H1 (cell line): ENCODE data around the gene SLC7A6OS. TPM values are rescaled to one million over a fixed set of nuclear protein-coding genes. Genes with fewer than 3 reads are reported as not detected.

Experiments used
- CTCF ChIA-PET: fragments of 300-600 bp; sonication (Branson Sonifier 250); formaldehyde crosslinking; loops from one replicate; lab custom pipeline; 2021; ENCODE audit not compliant: partially characterized antibody; lab: Charles Lee
- POLR2A ChIA-PET: fragments of 300-600 bp; sonication (Branson Sonifier 250); formaldehyde crosslinking; loops from one replicate; lab custom pipeline; 2021; ENCODE audit warnings: inconsistent platforms; ENCODE audit not compliant: partially characterized antibody; lab: Charles Lee
- DNase-seq, 2 experiments: peaks; one replicate each; pipeline versions ENCODE4 v3.0.0 to v3.0.0-alpha.2; 2010 to 2022; ENCODE audit warnings: low spot score in 2 of 2, low read depth in 1 of 2, mixed read lengths in 1 of 2
- FAIRE-seq: peaks from 2 replicates; lab custom pipeline; 2011; peaks lifted over from hg19 to GRCh38; lab: Jason Lieb, UNC
- H2AFZ ChIP-seq: 2 replicates; pipeline ENCODE4 v1.8.1; 2012; ENCODE audit warnings: low read length, inconsistent platforms
- H2AK5ac ChIP-seq: 2 replicates; pipeline ENCODE4 v1.6.1; 2013; ENCODE audit warnings: low read depth, low read length
- H2BK120ac ChIP-seq: replicated peaks from 2 replicates; pipeline ENCODE3; 2013; ENCODE audit warnings: low read depth, low read length, inconsistent platforms
- H2BK12ac ChIP-seq: 2 replicates; pipeline ENCODE4 v1.6.1; 2013; ENCODE audit warnings: low read depth, low read length
- H2BK15ac ChIP-seq: 2 replicates; pipeline ENCODE4 v1.6.1; 2013; ENCODE audit warnings: low read length
- H2BK20ac ChIP-seq: 2 replicates; pipeline ENCODE4 v1.6.1; 2013; ENCODE audit warnings: low read length
- H2BK5ac ChIP-seq: 2 replicates; pipeline ENCODE4 v1.6.1; 2013; ENCODE audit warnings: low read depth, low read length
- H3K14ac ChIP-seq: 2 replicates; pipeline ENCODE4 v1.6.1; 2013; ENCODE audit warnings: inconsistent platforms; ENCODE audit not compliant: insufficient read length
- H3K18ac ChIP-seq: 2 replicates; pipeline ENCODE4 v1.6.1; 2013; ENCODE audit warnings: low read length; ENCODE audit errors: extremely low read depth
- H3K23ac ChIP-seq: 2 replicates; pipeline ENCODE4 v1.6.1; 2013; ENCODE audit warnings: inconsistent platforms; ENCODE audit not compliant: insufficient read length
- H3K23me2 ChIP-seq: 2 replicates; pipeline ENCODE4 v1.6.1; 2013; ENCODE audit warnings: low read depth, low read length
- H3K27ac ChIP-seq: 2 replicates; pipeline ENCODE4 v1.6.1; 2011; ENCODE audit warnings: low read depth, low read length, inconsistent platforms
- H3K27me3 ChIP-seq, 4 experiments: replicated peaks in 1 of 4; 1 replicate in 1 of 4; 2 replicates in 3 of 4; pipeline versions ENCODE4 v1.6.1 to v1.8.1; 2011 to 2013; ENCODE audit warnings: low read length in 3 of 4, mild to moderate bottlenecking in 3 of 4, inconsistent platforms in 2 of 4, mixed read lengths in 2 of 4, moderate library complexity in 1 of 4; ENCODE audit not compliant: control insufficient read depth in 3 of 4, insufficient read depth in 3 of 4; ENCODE audit errors: extremely low read depth in 1 of 4
- H3K36me3 ChIP-seq, 4 experiments: 2 replicates each; pipeline versions ENCODE4 v1.6.1 to v1.8.1; 2011 to 2013; ENCODE audit warnings: mild to moderate bottlenecking in 4 of 4, low read length in 3 of 4, moderate library complexity in 2 of 4, control low read depth in 1 of 4, inconsistent platforms in 1 of 4; ENCODE audit not compliant: insufficient read depth in 4 of 4, control insufficient read depth in 2 of 4
- H3K4ac ChIP-seq: replicated peaks from 2 replicates; pipeline ENCODE3; 2013; ENCODE audit warnings: low read length, low read depth, mixed read lengths, inconsistent platforms; ENCODE audit not compliant: insufficient read length
- H3K4me1 ChIP-seq, 4 experiments: replicated peaks in 1 of 4; 1 replicate in 1 of 4; 2 replicates in 3 of 4; pipeline versions ENCODE4 v1.6.1 to v1.8.1; 2011 to 2013; ENCODE audit warnings: low read length in 3 of 4, inconsistent platforms in 2 of 4, mixed read lengths in 1 of 4; ENCODE audit not compliant: insufficient read depth in 4 of 4, control insufficient read depth in 3 of 4
- H3K4me2 ChIP-seq, 2 experiments: 2 replicates each; pipeline versions ENCODE4 v1.6.1 to v1.8.1; 2011 to 2013; ENCODE audit warnings: low read depth in 2 of 2, low read length in 2 of 2, control low read depth in 1 of 2, inconsistent platforms in 1 of 2, mild to moderate bottlenecking in 1 of 2; ENCODE audit not compliant: insufficient read depth in 1 of 2
- H3K4me3 ChIP-seq, 4 experiments: fragments of 200-600, 300-600 bp in 1 of 4; sonication (generic), shearing (Covaris generic), sonication (Bioruptor Twin) in 1 of 4; 2 replicates each; pipeline versions ENCODE4 v1.5.1 to v1.8.1; 2011 to 2016; ENCODE audit warnings: low read length in 4 of 4, low read depth in 3 of 4, control low read depth in 2 of 4, inconsistent platforms in 2 of 4, mild to moderate bottlenecking in 2 of 4, mixed read lengths in 1 of 4, moderate library complexity in 1 of 4; ENCODE audit not compliant: insufficient read depth in 2 of 4; ENCODE audit errors: extremely low read depth in 1 of 4
- H3K56ac ChIP-seq: replicated peaks from 2 replicates; pipeline ENCODE3; 2013; ENCODE audit warnings: low read depth, mild to moderate bottlenecking, mixed read lengths, low read length, inconsistent platforms; ENCODE audit not compliant: insufficient read length
- H3K79me1 ChIP-seq: 2 replicates; pipeline ENCODE4 v1.6.1; 2013; ENCODE audit warnings: low read depth, low read length, control low read depth
- H3K79me2 ChIP-seq, 2 experiments: 2 replicates each; pipeline versions ENCODE4 v1.6.1 to v1.8.1; 2012 to 2013; ENCODE audit warnings: low read length in 2 of 2, mild to moderate bottlenecking in 2 of 2, inconsistent platforms in 1 of 2; ENCODE audit not compliant: insufficient read depth in 2 of 2, control insufficient read depth in 1 of 2
- H3K9ac ChIP-seq, 4 experiments: replicated peaks in 1 of 4; 1 replicate in 1 of 4; 2 replicates in 3 of 4; pipeline versions ENCODE4 v1.6.1 to v1.8.1; 2011 to 2013; ENCODE audit warnings: low read depth in 3 of 4, low read length in 3 of 4, control low read depth in 2 of 4, mild to moderate bottlenecking in 2 of 4, moderate library complexity in 2 of 4, inconsistent platforms in 1 of 4; ENCODE audit errors: extremely low read depth in 1 of 4
- H3K9me3 ChIP-seq, 2 experiments: 2 replicates each; pipeline versions ENCODE4 v1.6.1 to v1.8.1; 2012 to 2013; ENCODE audit warnings: mild to moderate bottlenecking in 2 of 2, moderate library complexity in 2 of 2, control low read depth in 1 of 2, inconsistent platforms in 1 of 2, low read depth in 1 of 2, low read length in 1 of 2, mixed read lengths in 1 of 2; ENCODE audit not compliant: insufficient read depth in 2 of 2
- H4K20me1 ChIP-seq, 2 experiments: replicated peaks in 1 of 2; 2 replicates each; pipeline versions ENCODE3 to v1.8.1; 2011 to 2013; ENCODE audit warnings: inconsistent platforms in 2 of 2, low read length in 2 of 2, mild to moderate bottlenecking in 1 of 2; ENCODE audit not compliant: insufficient read depth in 2 of 2, control insufficient read depth in 1 of 2
- H4K5ac ChIP-seq: 2 replicates; pipeline ENCODE4 v1.6.1; 2013; ENCODE audit warnings: low read length, low read depth, mixed read lengths, inconsistent platforms; ENCODE audit not compliant: insufficient read length
- H4K8ac ChIP-seq: 2 replicates; pipeline ENCODE4 v1.8.0; 2013; ENCODE audit warnings: mild to moderate bottlenecking, moderate library complexity, low read length, inconsistent platforms; ENCODE audit not compliant: insufficient read depth; ENCODE audit errors: extremely low read depth
- H4K91ac ChIP-seq: replicated peaks from 2 replicates; pipeline ENCODE3; 2013; ENCODE audit warnings: low read length, mixed read lengths, inconsistent platforms; ENCODE audit not compliant: insufficient read length
- BACH1 ChIP-seq: IDR thresholded peaks from 2 replicates; pipeline ENCODE4 v1.6.1; 2012; ENCODE audit warnings: low read length, improper control_type of control experiment
- EGR1 ChIP-seq: IDR thresholded peaks from 2 replicates; pipeline ENCODE4 v1.6.1; 2011; ENCODE audit warnings: low read depth, low read length, borderline replicate concordance
- EP300 ChIP-seq, 2 experiments: IDR thresholded peaks; 1 replicate in 1 of 2; 2 replicates in 1 of 2; pipeline ENCODE4 v1.6.1; 2011 to 2012; ENCODE audit warnings: low read depth in 2 of 2, low read length in 2 of 2, mild to moderate bottlenecking in 2 of 2, borderline replicate concordance in 1 of 2, inconsistent platforms in 1 of 2, moderate library complexity in 1 of 2
- EZH2 ChIP-seq: fragments of 200-600 bp; sonication (generic); IDR thresholded peaks from 2 replicates; pipeline ENCODE4 v1.7.1; 2012; ENCODE audit warnings: low read depth, mild to moderate bottlenecking, moderate library complexity, low read length, inconsistent platforms; ENCODE audit not compliant: severe bottlenecking
- NRF1 ChIP-seq: IDR thresholded peaks from 2 replicates; pipeline ENCODE4 v1.6.1; 2011; ENCODE audit warnings: mild to moderate bottlenecking, low read depth, low read length, improper control_type of control experiment
- SIN3A ChIP-seq, 2 experiments: IDR thresholded peaks in 1 of 2; conservative IDR thresholded peaks in 1 of 2; 2 replicates each; pipeline ENCODE4 v1.6.1; 2011 to 2012; ENCODE audit warnings: low read length in 2 of 2, improper control_type of control experiment in 1 of 2, low read depth in 1 of 2, mild to moderate bottlenecking in 1 of 2
- SIX5 ChIP-seq: IDR thresholded peaks from 2 replicates; pipeline ENCODE4 v1.6.1; 2011; ENCODE audit warnings: mild to moderate bottlenecking, low read depth, low read length
- SP2 ChIP-seq: IDR thresholded peaks from 2 replicates; pipeline ENCODE4 v1.6.1; 2012; ENCODE audit warnings: mild to moderate bottlenecking, low read length, inconsistent platforms
- TAF7 ChIP-seq: optimal IDR thresholded peaks from 2 replicates; pipeline ENCODE3; 2011; ENCODE audit warnings: low read depth, mild to moderate bottlenecking, inconsistent platforms, low read length, moderate library complexity, borderline replicate concordance
- TCF12 ChIP-seq: IDR thresholded peaks from 2 replicates; pipeline ENCODE4 v1.6.1; 2011; ENCODE audit warnings: low read depth, mild to moderate bottlenecking, low read length
- WGBS, 2 experiments: shearing (Covaris generic) in 1 of 2; methylation state at CpG; one replicate each; pipeline versions ENCODE4 v1.1.6 to v1.1.7; 2013 to 2015; ENCODE audit warnings: low lambda C conversion rate in 2 of 2, mixed read lengths in 2 of 2, inconsistent platforms in 1 of 2, low coverage in 1 of 2, missing lambda C conversion rate in 1 of 2; ENCODE audit not compliant: insufficient replicate concordance in 2 of 2, insufficient coverage in 1 of 2, insufficient read length in 1 of 2; ENCODE audit errors: extremely low coverage in 1 of 2, missing lambda C conversion rate in 1 of 2; 5-methylcytosine and 5-hydroxymethylcytosine counted together
- polyA plus RNA-seq, 7 experiments: library from polyadenylated mRNA; depleted of rRNA in 3 of 7; stranded (reverse) in 5 of 7; unstranded in 2 of 7; fragments of >200 nt in 5 of 7; fragments of 200-250 nt in 2 of 7; gene quantifications; 1 replicate in 5 of 7; 2 replicates in 1 of 7; 4 replicates in 1 of 7; pipeline versions ENCODE4 v1.2.1 to v1.2.3, GENCODE V29; 2011 to 2013; ENCODE audit warnings: missing spikeins in 2 of 7, mixed read lengths in 2 of 7
- total RNA-seq: library from RNA; stranded (reverse); fragmentation: NEBNext Ultra II Directional; extraction: Animal tissue kit (Norgen Biotek cat#: 25700); gene quantifications from 2 replicates; pipeline ENCODE4 v1.2.1, GENCODE V29; 2021
- TF ChIP-seq, protein P1 (sequence below): IDR thresholded peaks from 2 replicates; pipeline ENCODE4 v1.6.1; 2011; ENCODE audit warnings: low read length, improper control_type of control experiment

SLC7A6OS gene
- total and polyA plus RNA-seq, 2 of the 8 experiments (the other 6 are each of a cell fraction or from before 2014, with no cell fraction given), result 7.3 to 21.3 TPM

DNA sequence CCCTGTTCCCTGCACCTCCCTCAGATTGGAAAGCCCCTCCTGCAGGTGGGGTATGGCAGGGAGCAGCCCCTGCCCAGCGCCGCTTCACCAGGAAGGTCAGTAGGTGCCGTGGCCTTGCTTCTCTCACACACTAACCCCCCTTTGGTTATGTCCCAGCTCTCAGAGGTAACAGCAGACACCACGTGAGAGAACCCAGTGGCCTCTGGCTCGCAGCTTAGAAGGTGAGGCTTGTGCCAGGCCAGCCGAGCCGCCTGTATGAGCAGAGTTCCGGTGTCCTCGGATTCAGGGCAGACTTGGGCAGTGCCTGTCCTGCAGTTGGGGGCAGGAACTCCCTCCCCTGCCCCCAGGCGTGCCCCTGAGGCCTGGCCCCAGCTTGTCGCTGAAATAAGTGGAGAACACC is 47.2 kb upstream of the SLC7A6OS start:
- Histone ChIP-seq H3K27ac (no peak overlapping the region), H3K36me3 (peaks cover 6 to 30% (median 17%) of the 10 kb centered on the region in 4 experiments; a peak in 6 of 8 replicates), H2BK20ac (no peak overlapping the region), H4K91ac (no peak overlapping the region), H2AFZ (no peak overlapping the region), H2BK12ac (no peak overlapping the region), H3K4me3 (no peak overlapping the region), H3K79me2 (no peaks in the 10 kb centered on the region), H3K4me1 (no peaks in the 10 kb centered on the region), H2BK120ac (no peak overlapping the region), H4K8ac (no peak overlapping the region), H3K23ac (no peak overlapping the region), H3K4ac (no peak overlapping the region), H2BK5ac (no peak overlapping the region), H2AK5ac (no peak overlapping the region), H3K14ac (no peak overlapping the region), H3K18ac (no peak overlapping the region), H4K5ac (no peak overlapping the region), H3K9me3 (no peaks in the 10 kb centered on the region), H3K79me1 (no peaks in the 10 kb centered on the region), H3K23me2 (no peaks in the 10 kb centered on the region), H3K27me3 (no peaks in the 10 kb centered on the region), H3K56ac (no peak overlapping the region), H3K9ac (no peak overlapping the region), H3K4me2 (no peak overlapping the region), H4K20me1 (peaks cover 0 to 5% of the 10 kb centered on the region in 2 experiments), H2BK15ac (no peak overlapping the region)
- ChIA-PET POLR2A (interaction anchor here (0.6 to 1.4 kb wide), 3 partner anchors 20 to 128 kb away, joined by 3 to 4 read pairs (median 4); partner anchors contain the start of genes PRMT7 and SLC7A6OS), CTCF (interaction anchor here (1.0 to 6.2 kb wide), 4 partner anchors 8 to 129 kb away, joined by 3 to 95 read pairs (median 18); partner anchors contain the start of gene SLC7A6)
- no peak for DNase-seq
- 89% methylated on average over 11 of the region's 11 CpGs; no CpG with 5 or more reads in 1 of the 2 experiments for WGBS, 2 experiments
- TF ChIP-seq NRF1, result no peak
- no peak for TF ChIP-seq EZH2
- no peak for TF ChIP-seq SIN3A (conservative IDR thresholded peaks at IDR 0.05 in 1 of 2, IDR thresholded peaks at IDR 0.05 in 1 of 2; ENCODE audit: low read depth in 1 of 2, low read length in 2 of 2)
- no peak for TF ChIP-seq SP2
- TF ChIP-seq, protein P1, sequence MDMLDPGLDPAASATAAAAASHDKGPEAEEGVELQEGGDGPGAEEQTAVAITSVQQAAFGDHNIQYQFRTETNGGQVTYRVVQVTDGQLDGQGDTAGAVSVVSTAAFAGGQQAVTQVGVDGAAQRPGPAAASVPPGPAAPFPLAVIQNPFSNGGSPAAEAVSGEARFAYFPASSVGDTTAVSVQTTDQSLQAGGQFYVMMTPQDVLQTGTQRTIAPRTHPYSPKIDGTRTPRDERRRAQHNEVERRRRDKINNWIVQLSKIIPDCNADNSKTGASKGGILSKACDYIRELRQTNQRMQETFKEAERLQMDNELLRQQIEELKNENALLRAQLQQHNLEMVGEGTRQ, result no peak
- TF ChIP-seq TAF7, result no peak
- no peak for TF ChIP-seq EGR1
- no peak for TF ChIP-seq TCF12
- no peak for TF ChIP-seq BACH1
- TF ChIP-seq SIX5, result no peak
- TF ChIP-seq EP300 (IDR thresholded peaks at IDR 0.05; ENCODE audit: borderline replicate concordance in 1 of 2, low read depth in 2 of 2, low read length in 2 of 2), result no peak
- no peak for FAIRE-seq
